RWPE2 (cell line): Measurements from ENCODE around the gene LIPC.

Experiments used
- ATAC-seq: fragments of 200-7000 bp; cut with Tn5 transposase; 3 replicates; pipeline ENCODE4 v1.9.1; 2021; ENCODE audit warnings: low read depth
- DNase-seq: peaks from one replicate; pipeline ENCODE4 v3.0.0-alpha.2; 2020; ENCODE audit warnings: low spot score
- H3K27ac ChIP-seq: fragments of 450-650 bp; 2 replicates; pipeline ENCODE4 v1.5.1; 2017; ENCODE audit warnings: mild to moderate bottlenecking; ENCODE audit not compliant: poor library complexity, severe bottlenecking
- H3K27me3 ChIP-seq: fragments of 250-450 bp; sonication (Bioruptor Pico); 2 replicates; pipeline ENCODE4 v1.5.1; 2021; ENCODE audit warnings: mild to moderate bottlenecking, moderate library complexity; ENCODE audit not compliant: insufficient read depth, poor library complexity, severe bottlenecking
- H3K36me3 ChIP-seq: fragments of 250-450 bp; sonication (Bioruptor Pico); 2 replicates; pipeline ENCODE4 v1.5.1; 2020; ENCODE audit warnings: low read depth, mild to moderate bottlenecking, moderate library complexity
- H3K4me1 ChIP-seq: fragments of 250-450 bp; sonication (Bioruptor Pico); 2 replicates; pipeline ENCODE4 v1.5.1; 2021; ENCODE audit warnings: mild to moderate bottlenecking, moderate library complexity; ENCODE audit not compliant: insufficient read depth, poor library complexity, severe bottlenecking
- H3K4me3 ChIP-seq: fragments of 250-450 bp; sonication (Bioruptor Pico); 2 replicates; pipeline ENCODE4 v1.5.1; 2021; ENCODE audit warnings: mild to moderate bottlenecking, moderate library complexity; ENCODE audit not compliant: severe bottlenecking
- H3K9me3 ChIP-seq: fragments of 250-450 bp; sonication (Bioruptor Pico); 2 replicates; pipeline ENCODE4 v1.5.1; 2021; ENCODE audit warnings: mild to moderate bottlenecking, moderate library complexity; ENCODE audit not compliant: severe bottlenecking
- TF ChIP-seq, protein P1 (sequence below): fragments of 450-650 bp; IDR thresholded peaks from one replicate; pipeline ENCODE4 v1.5.1; 2017; ENCODE audit warnings: mild to moderate bottlenecking, moderate library complexity; ENCODE audit not compliant: poor library complexity, severe bottlenecking

Gene LIPC

DNA sequence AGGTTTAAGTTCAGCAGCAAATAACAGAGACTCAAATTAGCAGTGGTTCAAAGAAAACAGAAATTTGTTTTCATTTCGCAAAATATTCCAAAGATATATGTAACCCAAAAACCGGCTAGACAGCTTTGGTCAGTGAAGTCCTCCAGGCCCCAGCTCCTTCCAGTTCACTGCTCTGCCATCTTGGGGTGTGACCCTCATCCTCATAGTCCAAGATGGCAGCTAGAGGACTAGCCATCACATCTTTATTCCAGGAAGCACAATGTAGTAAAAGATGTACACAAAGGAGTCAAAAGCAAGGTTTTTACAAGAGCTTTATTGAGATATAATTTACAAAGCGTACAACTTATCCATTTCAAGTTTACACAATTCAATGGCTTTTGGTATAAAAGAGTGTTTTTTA is 107.1 kb downstream of the LIPC start:
- no peaks in the 10 kb centered on the region for H3K9me3 ChIP-seq

DNA sequence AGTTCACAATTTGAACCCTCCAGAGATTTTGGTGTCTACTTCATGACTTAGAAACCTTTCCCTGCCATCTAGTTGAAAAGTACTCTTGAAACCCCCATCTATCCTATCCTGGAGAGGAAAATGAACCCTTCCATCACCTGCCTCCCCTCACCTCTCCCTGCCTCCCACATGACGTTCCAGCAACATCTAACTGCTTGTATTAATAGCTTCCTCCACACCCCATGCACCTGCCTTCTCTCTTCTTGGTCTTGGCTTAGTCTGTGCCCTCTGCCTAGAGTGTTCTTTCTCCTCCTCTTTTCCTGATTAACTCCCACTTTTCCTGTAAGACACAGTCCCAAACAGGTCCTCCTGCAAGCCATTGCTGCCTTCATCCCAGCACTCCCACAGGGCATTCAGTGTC is 107.8 kb downstream of the LIPC start:
- H3K36me3 ChIP-seq, result no peaks in the 10 kb centered on the region
- no peaks in the 10 kb centered on the region for H3K27me3 ChIP-seq
- H3K27ac ChIP-seq, result no peak overlapping the region
- no peaks in the 10 kb centered on the region for H3K4me1 ChIP-seq
- no peak for DNase-seq
- ATAC-seq, result no peak
- H3K4me3 ChIP-seq, result no peak overlapping the region
- TF ChIP-seq, protein P1, sequence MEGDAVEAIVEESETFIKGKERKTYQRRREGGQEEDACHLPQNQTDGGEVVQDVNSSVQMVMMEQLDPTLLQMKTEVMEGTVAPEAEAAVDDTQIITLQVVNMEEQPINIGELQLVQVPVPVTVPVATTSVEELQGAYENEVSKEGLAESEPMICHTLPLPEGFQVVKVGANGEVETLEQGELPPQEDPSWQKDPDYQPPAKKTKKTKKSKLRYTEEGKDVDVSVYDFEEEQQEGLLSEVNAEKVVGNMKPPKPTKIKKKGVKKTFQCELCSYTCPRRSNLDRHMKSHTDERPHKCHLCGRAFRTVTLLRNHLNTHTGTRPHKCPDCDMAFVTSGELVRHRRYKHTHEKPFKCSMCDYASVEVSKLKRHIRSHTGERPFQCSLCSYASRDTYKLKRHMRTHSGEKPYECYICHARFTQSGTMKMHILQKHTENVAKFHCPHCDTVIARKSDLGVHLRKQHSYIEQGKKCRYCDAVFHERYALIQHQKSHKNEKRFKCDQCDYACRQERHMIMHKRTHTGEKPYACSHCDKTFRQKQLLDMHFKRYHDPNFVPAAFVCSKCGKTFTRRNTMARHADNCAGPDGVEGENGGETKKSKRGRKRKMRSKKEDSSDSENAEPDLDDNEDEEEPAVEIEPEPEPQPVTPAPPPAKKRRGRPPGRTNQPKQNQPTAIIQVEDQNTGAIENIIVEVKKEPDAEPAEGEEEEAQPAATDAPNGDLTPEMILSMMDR, result no peak
- H3K9me3 ChIP-seq, result no peaks in the 10 kb centered on the region

More for the DNA sequence above, 107.1 kb downstream of the LIPC start:
- H3K27me3 ChIP-seq, result no peaks in the 10 kb centered on the region
- no peaks in the 10 kb centered on the region for H3K36me3 ChIP-seq
- no peak overlapping the region for H3K4me3 ChIP-seq
- TF ChIP-seq, protein P1, result no peak
- no peak overlapping the region for H3K27ac ChIP-seq
- no peaks in the 10 kb centered on the region for H3K4me1 ChIP-seq
- DNase-seq (no peak), ATAC-seq (no peak)

GRCh38 chr15:58541410-58542087 is 109.8 kb downstream of the LIPC start:
- Histone ChIP-seq H3K4me1 (no peaks in the 10 kb centered on the region), H3K9me3 (no peaks in the 10 kb centered on the region), H3K36me3 (no peaks in the 10 kb centered on the region), H3K27ac (no peak overlapping the region), H3K4me3 (no peak overlapping the region), H3K27me3 (no peaks in the 10 kb centered on the region)
- DNase-seq (no peak), ATAC-seq (no peak)
- TF ChIP-seq, protein P1, result no peak

GRCh38 chr15:58543664-58544335 is 112.0 kb downstream of the LIPC start:
- H3K27me3 ChIP-seq, result no peaks in the 10 kb centered on the region
- H3K4me1 ChIP-seq, result peaks cover 14% of the 10 kb centered on the region
- no peak overlapping the region for H3K4me3 ChIP-seq
- H3K27ac ChIP-seq, result no peak overlapping the region
- TF ChIP-seq, protein P1, result no peak
- H3K9me3 ChIP-seq, result no peaks in the 10 kb centered on the region
- ATAC-seq, result no peak
- DNase-seq, result no peak
- H3K36me3 ChIP-seq, result no peaks in the 10 kb centered on the region

- H3K4me3 ChIP-seq, result no peak overlapping the region
- no peak for ATAC-seq
- peaks cover 14% of the 10 kb centered on the region for H3K4me1 ChIP-seq
- DNase-seq, result no peak
- TF ChIP-seq, protein P1, result no peak
- H3K27me3 ChIP-seq, result no peaks in the 10 kb centered on the region
- no peaks in the 10 kb centered on the region for H3K36me3 ChIP-seq
- H3K27ac ChIP-seq, result no peak overlapping the region
- no peaks in the 10 kb centered on the region for H3K9me3 ChIP-seq
These were observed 113.0 kb downstream of the LIPC start for GRCh38 chr15:58544756-58545155.
